GM12878 (cell line): Measurements from ENCODE around the gene STK11. TPM values are rescaled to one million over a fixed set of nuclear protein-coding genes. Genes with fewer than 3 reads are reported as not detected.
A peak's percentile ranks its signal among the peaks of the same experiment; 100 is the strongest.

Source experiments
- ATF2 ChIP-seq: IDR thresholded peaks from 2 replicates; pipeline ENCODE4 v1.6.1; 2012; ENCODE audit warnings: low read length, inconsistent platforms
- CHD2 ChIP-seq: IDR thresholded peaks from 2 replicates; pipeline ENCODE4 v1.6.1; 2011; ENCODE audit warnings: low read depth, low read length, improper control_type of control experiment, borderline replicate concordance
- EGR1 ChIP-seq, 2 experiments: IDR thresholded peaks; 1 replicate in 1 of 2; 2 replicates in 1 of 2; pipeline ENCODE4 v1.6.1; 2011 to 2012; ENCODE audit warnings: low read depth in 2 of 2, low read length in 2 of 2, borderline replicate concordance in 1 of 2, mild to moderate bottlenecking in 1 of 2, moderate library complexity in 1 of 2
- EZH2 ChIP-seq: IDR thresholded peaks from 2 replicates; pipeline ENCODE4 v1.6.1; 2012; ENCODE audit warnings: low read depth, mild to moderate bottlenecking, control low read depth, inconsistent platforms, low read length, borderline replicate concordance; ENCODE audit not compliant: control insufficient read depth
- FOXM1 ChIP-seq: IDR thresholded peaks from 2 replicates; pipeline ENCODE4 v1.6.1; 2012; ENCODE audit warnings: low read depth, mild to moderate bottlenecking, inconsistent platforms, low read length, moderate library complexity
- GATAD2B ChIP-seq: fragments of 450-650 bp; conservative IDR thresholded peaks from 2 replicates; pipeline ENCODE4 v1.6.1; 2017; ENCODE audit warnings: low read depth, mild to moderate bottlenecking, moderate library complexity
- HSF1 ChIP-seq: fragments of 150-350 bp; IDR thresholded peaks from 2 replicates; pipeline ENCODE4 v1.6.1; 2014; ENCODE audit warnings: mild to moderate bottlenecking, low read depth, low read length
- IKZF1 ChIP-seq: fragments of 450-650 bp; conservative IDR thresholded peaks from 2 replicates; pipeline ENCODE4 v1.6.1; 2017; ENCODE audit warnings: antibody characterized with exemption, mild to moderate bottlenecking
- IKZF2 ChIP-seq, 2 experiments: fragments of 450-650 bp; IDR thresholded peaks; 2 replicates each; pipeline ENCODE4 v1.6.1; 2017; ENCODE audit warnings: mild to moderate bottlenecking in 2 of 2, moderate library complexity in 2 of 2
- IRF4 ChIP-seq: IDR thresholded peaks from 2 replicates; pipeline ENCODE4 v1.6.1; 2011; ENCODE audit warnings: low read depth, low read length
- JUND ChIP-seq: IDR thresholded peaks from 2 replicates; pipeline ENCODE4 v1.6.1; 2012; ENCODE audit warnings: low read depth, mild to moderate bottlenecking, low read length, improper control_type of control experiment, moderate library complexity
- MEF2A ChIP-seq: IDR thresholded peaks from 2 replicates; pipeline ENCODE4 v1.6.1; 2011; ENCODE audit warnings: low read depth, mild to moderate bottlenecking, low read length, moderate library complexity; ENCODE audit not compliant: insufficient read depth
- MLLT1 ChIP-seq: fragments of 450-650 bp; IDR thresholded peaks from 2 replicates; pipeline ENCODE4 v1.6.1; 2016; ENCODE audit warnings: mild to moderate bottlenecking
- NFYA ChIP-seq: IDR thresholded peaks from 2 replicates; pipeline ENCODE4 v1.6.1; 2011; ENCODE audit warnings: low read depth, mild to moderate bottlenecking, low read length, improper control_type of control experiment, borderline replicate concordance
- POLR2AphosphoS2 ChIP-seq: IDR thresholded peaks from 2 replicates; pipeline ENCODE4 v1.6.1; 2011; ENCODE audit warnings: low read depth, mild to moderate bottlenecking, low read length, improper control_type of control experiment, moderate library complexity
- RB1 ChIP-seq: fragments of 450-650 bp; formaldehyde crosslinking; IDR thresholded peaks from 2 replicates; pipeline ENCODE4 v1.6.1; 2017; ENCODE audit warnings: mild to moderate bottlenecking, borderline replicate concordance
- RBBP5 ChIP-seq: fragments of 200-600 bp; sonication (generic); conservative IDR thresholded peaks from 2 replicates; pipeline ENCODE4 v1.6.1; 2016
- SMAD5 ChIP-seq: IDR thresholded peaks from 2 replicates; pipeline ENCODE4 v1.6.1; 2016; ENCODE audit warnings: antibody characterized with exemption, low read depth
- SMC3 ChIP-seq: IDR thresholded peaks from 2 replicates; pipeline ENCODE4 v1.6.1; 2011; ENCODE audit warnings: low read length, improper control_type of control experiment, borderline replicate concordance
- SPI1 ChIP-seq: IDR thresholded peaks from 2 replicates; pipeline ENCODE4 v1.6.1; 2011; ENCODE audit warnings: low read depth, mild to moderate bottlenecking, low read length, moderate library complexity, borderline replicate concordance; ENCODE audit not compliant: insufficient read depth
- STAT1 ChIP-seq: fragments of 450-650 bp; conservative IDR thresholded peaks from 2 replicates; pipeline ENCODE4 v1.6.1; 2014; ENCODE audit warnings: antibody characterized with exemption, mild to moderate bottlenecking
- TARDBP ChIP-seq: IDR thresholded peaks from 2 replicates; pipeline ENCODE4 v1.6.1; 2016; ENCODE audit warnings: borderline replicate concordance
- WRNIP1 ChIP-seq: IDR thresholded peaks from 2 replicates; pipeline ENCODE4 v1.6.1; 2011; ENCODE audit warnings: low read depth, low read length, improper control_type of control experiment, borderline replicate concordance
- ZBTB4 ChIP-seq: fragments of 450-650 bp; formaldehyde crosslinking; IDR thresholded peaks from 2 replicates; pipeline ENCODE4 v1.4.0; 2022; ENCODE audit warnings: mild to moderate bottlenecking, moderate library complexity
- ZNF24 ChIP-seq: fragments of 450-650 bp; IDR thresholded peaks from 2 replicates; pipeline ENCODE4 v1.6.1; 2017; ENCODE audit warnings: antibody characterized with exemption, mild to moderate bottlenecking
- polyA plus RNA-seq, 11 experiments: library from polyadenylated mRNA; depleted of rRNA in 4 of 11; unstranded in 6 of 11; stranded (reverse) in 5 of 11; fragments of >200 nt; fragmentation: Nextera tagmentation in 4 of 11; fragmentation: Illumina TruSeq in 1 of 11; extraction: Ambion mirVana in 4 of 11; extraction: Trizol in 1 of 11; gene quantifications; 1 replicate in 1 of 11; 2 replicates in 10 of 11; pipeline versions ENCODE4 v1.2.1 to v1.2.3, GENCODE V29; 2011 to 2016; ENCODE audit warnings: inconsistent platforms in 2 of 11, missing spikeins in 2 of 11, low read depth in 1 of 11
- total RNA-seq, 4 experiments: library from RNA; depleted of rRNA in 3 of 4; stranded (reverse); fragments of >200 nt in 3 of 4; fragmentation: Illumina TruSeq in 1 of 4; extraction: Trizol in 1 of 4; gene quantifications; 2 replicates each; pipeline versions ENCODE4 v1.2.1 to v1.2.3, GENCODE V29; 2013 to 2021

Gene STK11
- total and polyA plus RNA-seq, 10 of the 15 experiments (the other 5 are each of a cell fraction or from before 2014, with no cell fraction given), result 0.33 to 71.0 (median 23.8) TPM

DNA sequence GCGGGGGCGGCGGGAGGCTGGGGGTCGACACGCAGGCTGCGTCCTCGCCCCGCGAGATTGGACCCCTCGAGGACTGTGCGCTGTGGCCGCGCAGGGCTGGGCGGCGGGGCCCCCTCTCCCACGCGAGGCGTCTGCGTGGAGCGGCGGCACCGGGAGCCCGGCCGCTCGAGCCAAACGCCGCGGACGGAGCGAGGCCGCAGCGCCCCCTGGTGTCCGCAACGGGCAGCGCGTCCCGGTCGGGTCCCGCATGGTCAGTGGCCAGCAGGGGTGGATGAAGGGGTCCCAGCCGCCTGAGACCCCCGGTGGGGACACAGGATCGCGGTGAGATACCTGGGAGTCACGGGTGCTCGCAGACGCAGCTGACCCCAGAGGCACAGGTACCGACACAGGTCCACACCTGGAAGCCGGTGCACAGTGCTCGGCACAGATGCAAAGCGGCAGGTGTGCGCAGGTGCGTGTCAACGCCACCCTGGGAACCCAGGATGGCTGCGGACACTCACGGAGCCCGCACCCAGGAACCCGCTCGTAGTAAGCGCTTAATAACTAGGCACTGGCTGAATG, 61.4 kb downstream of the STK11 start (continued):
- TF ChIP-seq HSF1, result no peak
- no peak for TF ChIP-seq WRNIP1
- no peak; the same call in 1 of the 2 replicates for TF ChIP-seq MEF2A
- TF ChIP-seq SMAD5, result no peak
- TF ChIP-seq FOXM1, result no peak
- no peak for TF ChIP-seq ATF2
- no peak for TF ChIP-seq POLR2AphosphoS2
- TF ChIP-seq ZNF24, result no peak; the same call in 1 of the 2 replicates
- peak; percentile 100 for TF ChIP-seq GATAD2B
- peak; percentile 80; the same call in 1 of the 2 replicates for TF ChIP-seq RB1
- TF ChIP-seq IKZF2 (IDR thresholded peaks at IDR 0.05), result no peak
- TF ChIP-seq RBBP5, result no peak
- peak; percentile 91 for TF ChIP-seq IKZF1
- peak; percentile 56; the same call in 1 of the 2 replicates for TF ChIP-seq STAT1
- TF ChIP-seq SMC3, result peak; percentile 85
- TF ChIP-seq JUND, result no peak
- TF ChIP-seq MLLT1, result no peak
- TF ChIP-seq EGR1 (IDR thresholded peaks at IDR 0.05; ENCODE audit: borderline replicate concordance in 1 of 2, low read depth in 2 of 2, low read length in 2 of 2), result no peak
- no peak for TF ChIP-seq EZH2
- TF ChIP-seq NFYA, result no peak
- no peak for TF ChIP-seq ZBTB4 (CRISPR knock-in tag)
- TF ChIP-seq SPI1, result no peak
- no peak for TF ChIP-seq IRF4
- TF ChIP-seq TARDBP, result no peak
- no peak for TF ChIP-seq CHD2
